IMR-90 (cell line): ENCODE results near the gene ZNF385C. TPM values are rescaled to one million over a fixed set of nuclear protein-coding genes. Genes with fewer than 3 reads are reported as not detected.

Experiments
- ATAC-seq: fragments of 200-7000 bp; cut with Tn5 transposase; 2 replicates; pipeline ENCODE4 v1.9.1; 2020; ENCODE audit warnings: low read depth, mild to moderate bottlenecking, moderate library complexity
- BruUV-seq: library from RNA; stranded (reverse); fragments of 400-500 nt; replicated peaks from 2 replicates; lab custom pipeline; 2021; lab: Mats Ljungman, UMichigan
- CTCF ChIA-PET: fragments of 300-600 bp; formaldehyde crosslinking; extraction: SDS; loops from one replicate; lab custom pipeline; 2021; ENCODE audit warnings: antibody characterized with exemption; lab: Yijun Ruan, JAX
- POLR2A ChIA-PET: fragments of 300-600 bp; sonication (Branson Sonifier 250); formaldehyde crosslinking; loops from one replicate; lab custom pipeline; 2022; ENCODE audit warnings: antibody characterized with exemption; ENCODE audit not compliant: unreplicated experiment; lab: Charles Lee
- DNase-seq: peaks from one replicate; pipeline ENCODE4 v3.0.0; 2013
- H2AFZ ChIP-seq: replicated peaks from 2 replicates; pipeline ENCODE3; 2013; ENCODE audit warnings: low read length, mild to moderate bottlenecking; ENCODE audit not compliant: poor library complexity
- H2AK5ac ChIP-seq: 2 replicates; pipeline ENCODE4 v1.6.1; 2013; ENCODE audit warnings: low read depth, low read length, inconsistent platforms
- H2AK9ac ChIP-seq: replicated peaks from 2 replicates; pipeline ENCODE3; 2013; ENCODE audit warnings: mild to moderate bottlenecking, low read depth, low read length, moderate library complexity; ENCODE audit not compliant: poor library complexity
- H2BK120ac ChIP-seq: 2 replicates; pipeline ENCODE4 v1.6.1; 2013; ENCODE audit warnings: low read depth, low read length, inconsistent platforms
- H2BK15ac ChIP-seq: 3 replicates; pipeline ENCODE4 v1.6.1; 2013; ENCODE audit warnings: low read depth, low read length, inconsistent platforms
- H2BK20ac ChIP-seq: 2 replicates; pipeline ENCODE4 v1.6.1; 2013; ENCODE audit warnings: low read depth, mild to moderate bottlenecking, inconsistent platforms, low read length, moderate library complexity
- H2BK5ac ChIP-seq: 2 replicates; pipeline ENCODE4 v1.6.1; 2013; ENCODE audit warnings: mild to moderate bottlenecking, low read depth, low read length, inconsistent platforms; ENCODE audit not compliant: poor library complexity, severe bottlenecking
- H3K14ac ChIP-seq: replicated peaks from 2 replicates; pipeline ENCODE4 v1.6.1; 2013; ENCODE audit warnings: low read depth, low read length, inconsistent platforms
- H3K18ac ChIP-seq: 2 replicates; pipeline ENCODE4 v1.6.1; 2013; ENCODE audit warnings: low read depth, low read length, control low read depth
- H3K23ac ChIP-seq: 2 replicates; pipeline ENCODE4 v1.6.1; 2013; ENCODE audit warnings: low read depth, low read length, inconsistent platforms
- H3K27ac ChIP-seq: 2 replicates; pipeline ENCODE4 v1.5.1; 2013; ENCODE audit warnings: mild to moderate bottlenecking, control low read depth, low read length; ENCODE audit not compliant: insufficient read depth
- H3K27me3 ChIP-seq: 2 replicates; pipeline ENCODE4 v1.6.1; 2013; ENCODE audit warnings: low read length; ENCODE audit not compliant: control insufficient read depth, insufficient read depth
- H3K36me3 ChIP-seq: 2 replicates; pipeline ENCODE4 v1.6.1; 2013; ENCODE audit warnings: low read length, mixed read lengths; ENCODE audit not compliant: control insufficient read depth, insufficient read depth
- H3K4ac ChIP-seq: 2 replicates; pipeline ENCODE4 v1.6.1; 2013; ENCODE audit warnings: low read depth, low read length, inconsistent platforms
- H3K4me1 ChIP-seq: 2 replicates; pipeline ENCODE4 v1.6.1; 2013; ENCODE audit warnings: low read length, mixed read lengths; ENCODE audit not compliant: control insufficient read depth, insufficient read depth
- H3K4me2 ChIP-seq: 2 replicates; pipeline ENCODE4 v1.6.1; 2013; ENCODE audit warnings: low read depth, mild to moderate bottlenecking, control low read depth, low read length, moderate library complexity
- H3K4me3 ChIP-seq: 2 replicates; pipeline ENCODE4 v1.5.1; 2013; ENCODE audit warnings: low read depth, mild to moderate bottlenecking, control low read depth, low read length, moderate library complexity; ENCODE audit not compliant: insufficient read depth
- H3K56ac ChIP-seq: 2 replicates; pipeline ENCODE4 v1.6.1; 2013; ENCODE audit warnings: low read length, inconsistent platforms; ENCODE audit not compliant: insufficient read depth; ENCODE audit errors: extremely low read depth
- H3K79me1 ChIP-seq, 2 experiments: 2 replicates each; pipeline ENCODE4 v1.6.1; 2013; ENCODE audit warnings: low read length in 2 of 2, inconsistent platforms in 1 of 2, low read depth in 1 of 2
- H3K9ac ChIP-seq: 2 replicates; pipeline ENCODE4 v1.6.1; 2013; ENCODE audit warnings: low read depth, low read length, control low read depth
- H3K9me1 ChIP-seq: 2 replicates; pipeline ENCODE4 v1.6.1; 2013; ENCODE audit warnings: low read length, inconsistent platforms; ENCODE audit not compliant: insufficient read depth
- H3K9me3 ChIP-seq: 2 replicates; pipeline ENCODE4 v1.6.1; 2013; ENCODE audit warnings: low read length; ENCODE audit not compliant: control insufficient read depth, insufficient read depth
- H4K20me1 ChIP-seq: 2 replicates; pipeline ENCODE4 v1.6.1; 2013; ENCODE audit warnings: low read length, inconsistent platforms; ENCODE audit not compliant: insufficient read depth
- H4K5ac ChIP-seq: 2 replicates; pipeline ENCODE4 v1.6.1; 2013; ENCODE audit warnings: mild to moderate bottlenecking, low read depth, low read length, control low read depth
- H4K8ac ChIP-seq, 2 experiments: 2 replicates each; pipeline ENCODE4 v1.6.1; 2013; ENCODE audit warnings: low read depth in 2 of 2, low read length in 2 of 2, control low read depth in 1 of 2, inconsistent platforms in 1 of 2
- H4K91ac ChIP-seq: 2 replicates; pipeline ENCODE4 v1.6.1; 2013; ENCODE audit warnings: low read depth, low read length, inconsistent platforms; ENCODE audit not compliant: insufficient read depth
- POLR2A ChIP-seq: IDR thresholded peaks from 2 replicates; pipeline ENCODE4 v1.6.1; 2012; ENCODE audit warnings: mild to moderate bottlenecking, low read depth, low read length
- SMC3 ChIP-seq: fragments of 150-350 bp; IDR thresholded peaks from 2 replicates; pipeline ENCODE4 v1.6.1; 2016; ENCODE audit warnings: low read depth, mild to moderate bottlenecking, antibody characterized with exemption, low read length, moderate library complexity
- WGBS, 2 experiments: methylation state at CpG; one replicate each; pipeline versions ENCODE4 v1.1.5 to v1.1.7; 2013; ENCODE audit warnings: missing lambda C conversion rate in 2 of 2; ENCODE audit not compliant: insufficient read length in 1 of 2; ENCODE audit errors: extremely low coverage in 2 of 2; 5-methylcytosine and 5-hydroxymethylcytosine counted together
- dilution Hi-C: fragments of 300-500 bp; cut with HindIII; formaldehyde crosslinking; loops from one replicate; pipeline ENCODE4 v1.14.3; 2018; ENCODE audit warnings: low sequenced_read_pairs; ENCODE audit not compliant: unreplicated experiment
- in situ Hi-C: fragments of 300-500 bp; cut with MboI; formaldehyde crosslinking; loops from 3 replicates; pipeline ENCODE4 v1.14.3; 2019; ENCODE audit warnings: low sequenced_read_pairs, inconsistent platforms, mixed read lengths
- intact Hi-C: fragments of 100-400 bp; cut with micrococcal nuclease; formaldehyde crosslinking; loops from 2 replicates; pipeline ENCODE4 v1.10.0; 2022
- polyA plus RNA-seq, 3 experiments: library from polyadenylated mRNA; depleted of rRNA; stranded (reverse); fragments of >200 nt; gene quantifications; 2 replicates each; pipeline ENCODE4 v1.2.3, GENCODE V29; 2012; ENCODE audit warnings: low replicate concordance in 1 of 3
- total RNA-seq: library from RNA; depleted of rRNA; stranded (reverse); fragments of >200 nt; gene quantifications from 2 replicates; pipeline ENCODE4 v1.2.3, GENCODE V29; 2012
- TF ChIP-seq, protein P1 (sequence below): fragments of 150-350 bp; IDR thresholded peaks from 2 replicates; pipeline ENCODE4 v1.6.1; 2016; ENCODE audit warnings: low read depth, mild to moderate bottlenecking, low read length, moderate library complexity, borderline replicate concordance

ZNF385C gene
- total and polyA plus RNA-seq, 2 of the 4 experiments (the other 2 are of a cell fraction), result not detected

DNA sequence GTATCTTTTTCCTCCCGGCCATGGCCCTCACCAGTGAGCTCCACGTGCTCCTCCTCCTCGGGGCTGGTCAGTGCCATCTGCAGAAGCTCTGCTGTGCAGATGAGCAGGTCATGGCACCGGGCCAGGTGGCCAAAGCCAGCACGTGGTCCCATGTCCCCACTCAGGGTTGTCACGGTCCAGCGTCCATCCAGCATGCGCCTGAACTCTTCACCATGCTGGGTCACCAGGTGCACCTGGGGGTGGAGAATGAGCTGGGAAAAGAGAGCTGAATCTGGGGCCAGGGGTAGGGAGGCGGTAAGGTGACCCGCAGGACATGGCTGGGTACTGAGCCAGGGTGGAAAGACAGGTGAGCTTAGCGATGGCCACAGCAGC lies 13.0 kb upstream of the ZNF385C start:
- no peak for DNase-seq
- no peak overlapping the region for H3K4me3 ChIP-seq
- BruUV-seq, result no TSS peak

More for the DNA sequence above, 13.0 kb upstream of the ZNF385C start:
- H3K4me2 ChIP-seq, result no peak overlapping the region
- peak overlapping the region; percentile 39 for H2AFZ ChIP-seq
- no peak overlapping the region for H2BK15ac ChIP-seq
- no peak overlapping the region for H3K9ac ChIP-seq
- in situ Hi-C loops (loop anchor here (5.0 kb wide), 2 partner anchors 84 to 144 kb away; partner anchors contain the start of gene CNP), intact Hi-C loops (no loop called here), dilution Hi-C loops (no loop called here)
- H3K18ac ChIP-seq, result no peak overlapping the region
- H4K91ac ChIP-seq, result no peak overlapping the region
- TF ChIP-seq, protein P1, sequence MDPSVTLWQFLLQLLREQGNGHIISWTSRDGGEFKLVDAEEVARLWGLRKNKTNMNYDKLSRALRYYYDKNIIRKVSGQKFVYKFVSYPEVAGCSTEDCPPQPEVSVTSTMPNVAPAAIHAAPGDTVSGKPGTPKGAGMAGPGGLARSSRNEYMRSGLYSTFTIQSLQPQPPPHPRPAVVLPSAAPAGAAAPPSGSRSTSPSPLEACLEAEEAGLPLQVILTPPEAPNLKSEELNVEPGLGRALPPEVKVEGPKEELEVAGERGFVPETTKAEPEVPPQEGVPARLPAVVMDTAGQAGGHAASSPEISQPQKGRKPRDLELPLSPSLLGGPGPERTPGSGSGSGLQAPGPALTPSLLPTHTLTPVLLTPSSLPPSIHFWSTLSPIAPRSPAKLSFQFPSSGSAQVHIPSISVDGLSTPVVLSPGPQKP, result no peak
- TF ChIP-seq SMC3 (no peak), POLR2A (no peak)
- WGBS, 2 experiments, result 89% methylated on average over 7 of the region's 11 CpGs; no CpG with 5 or more reads in 1 of the 2 experiments
- no peak overlapping the region for H3K27ac ChIP-seq
- peaks cover 6% of the 10 kb centered on the region; the same call in 1 of the 2 replicates for H3K4me1 ChIP-seq
- H3K9me1 ChIP-seq, result peaks cover 4% of the 10 kb centered on the region; the same call in 1 of the 2 replicates
- no peak overlapping the region for H3K56ac ChIP-seq
- H4K5ac ChIP-seq, result no peak overlapping the region
- H2AK9ac ChIP-seq, result peak overlapping the region; percentile 40
- no peaks in the 10 kb centered on the region for H3K79me1 ChIP-seq
- ChIA-PET CTCF (interaction anchor here (0.8 to 1.5 kb wide), 2 partner anchors 10 to 86 kb away, joined by 3 to 5 read pairs; no protein-coding TSS in a partner anchor), POLR2A (no interaction called here)
- no peak overlapping the region for H2AK5ac ChIP-seq
- H3K23ac ChIP-seq, result no peak overlapping the region
- H3K4ac ChIP-seq, result no peak overlapping the region
- H2BK120ac ChIP-seq, result no peak overlapping the region
- H4K20me1 ChIP-seq, result no peaks in the 10 kb centered on the region
- H3K14ac ChIP-seq, result no peak overlapping the region
- no peaks in the 10 kb centered on the region for H3K9me3 ChIP-seq
- H3K36me3 ChIP-seq, result peaks cover 12% of the 10 kb centered on the region; the same call in 1 of the 2 replicates
- no peak overlapping the region for H2BK5ac ChIP-seq
- H4K8ac ChIP-seq, result no peak overlapping the region
- ATAC-seq, result no peak
- no peaks in the 10 kb centered on the region for H3K27me3 ChIP-seq
- H2BK20ac ChIP-seq, result no peak overlapping the region
